AG09319 (cell line): ENCODE data around the gene MRPS35.

ENCODE experiments used
- DNase-seq: peaks from one replicate; pipeline ENCODE4 v3.0.0-alpha.2; 2010; ENCODE audit warnings: low read depth; ENCODE audit errors: extremely low read depth
- CTCF ChIP-seq: IDR thresholded peaks from 2 replicates; pipeline ENCODE4 v1.5.1; 2011; ENCODE audit warnings: low read depth, mild to moderate bottlenecking, inconsistent platforms, low read length, moderate library complexity

MRPS35 gene

DNA sequence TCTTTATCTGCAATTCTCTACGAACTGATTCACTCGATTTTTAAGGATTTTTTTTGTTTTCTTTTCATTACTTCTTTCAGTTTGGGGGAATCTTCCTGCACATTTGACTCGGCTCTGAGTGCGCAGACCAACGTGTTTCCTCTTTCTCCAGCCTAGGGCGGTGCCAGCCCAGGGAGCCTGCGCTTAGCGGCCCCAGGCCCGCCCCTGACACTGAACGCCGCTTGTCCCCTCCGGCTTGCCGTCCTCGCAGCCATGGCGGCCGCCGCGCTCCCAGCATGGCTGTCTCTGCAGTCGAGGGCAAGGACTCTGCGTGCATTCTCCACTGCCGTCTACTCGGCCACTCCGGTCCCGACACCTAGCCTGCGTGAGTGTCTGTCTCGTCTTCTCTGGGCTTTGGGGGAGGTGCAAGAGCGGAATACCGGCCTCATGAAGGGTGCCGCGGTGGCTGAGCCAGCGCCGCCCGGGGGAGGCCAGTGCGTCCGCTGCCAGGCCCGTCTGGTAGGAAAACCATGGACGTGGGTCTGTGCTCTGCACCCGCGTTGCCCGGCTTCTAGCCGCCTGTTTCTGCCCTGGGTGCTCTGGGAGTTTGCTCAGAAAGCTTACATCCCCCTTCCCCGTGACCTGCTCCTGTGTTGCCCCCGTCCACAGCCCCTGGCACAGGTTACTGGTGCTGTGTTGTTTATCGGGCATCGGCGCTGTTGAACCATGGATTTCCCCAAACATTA lies at the start of gene MRPS35:
TSS of gene MRPS35 (plus strand) at position 241 of the 725 bp plus-strand sequence. CDS start at position 253, 12 bp downstream.
- TF ChIP-seq CTCF = no peak
- peak; percentile 81 for DNase-seq

- DNase-seq = no peak
- no peak for TF ChIP-seq CTCF
These were observed 44.9 kb upstream of the MRPS35 start for GRCh38 chr12:27665704-27666103.

DNA sequence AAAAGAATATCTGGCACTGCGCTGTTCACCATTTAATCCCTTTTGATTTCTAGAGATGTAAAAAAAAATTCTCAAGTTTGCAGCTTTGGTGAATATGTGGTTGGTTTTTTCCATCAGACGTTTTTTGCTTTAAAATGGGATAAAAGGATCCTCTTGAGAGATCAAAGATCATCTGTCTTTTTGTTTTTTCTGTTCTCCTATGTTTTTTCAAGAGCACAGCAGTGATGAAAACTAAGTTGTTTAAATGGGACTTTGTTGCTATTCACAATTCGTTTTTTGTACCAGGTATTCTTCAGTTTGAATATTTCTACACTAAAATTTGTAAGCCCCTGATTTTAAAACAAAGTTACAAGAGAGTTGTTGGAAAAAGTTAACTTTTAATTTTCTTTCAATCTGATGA lies 44.1 kb upstream of the MRPS35 start:
- no peak for DNase-seq
- TF ChIP-seq CTCF = no peak

DNA sequence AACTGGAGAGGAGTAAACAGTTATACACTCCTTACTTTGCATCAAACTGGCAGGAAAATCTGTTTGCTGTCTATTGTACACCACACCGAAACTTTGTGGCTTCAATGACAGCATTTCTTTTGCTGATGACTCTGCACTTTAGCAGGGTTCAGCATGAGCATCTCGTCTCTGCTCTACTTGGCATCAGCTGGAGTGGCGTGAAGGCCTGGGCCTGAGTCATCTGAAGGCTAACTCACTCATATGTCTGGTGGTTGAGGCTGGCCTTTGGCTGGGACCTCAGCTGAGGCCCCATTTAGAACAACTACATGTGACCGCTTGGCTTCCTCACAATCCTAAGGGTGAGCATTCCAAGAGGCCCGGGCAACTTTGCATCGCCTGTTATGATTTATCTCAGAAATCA lies 43.1 kb upstream of the MRPS35 start:
- TF ChIP-seq CTCF = no peak
- DNase-seq = peak; percentile 29

DNA sequence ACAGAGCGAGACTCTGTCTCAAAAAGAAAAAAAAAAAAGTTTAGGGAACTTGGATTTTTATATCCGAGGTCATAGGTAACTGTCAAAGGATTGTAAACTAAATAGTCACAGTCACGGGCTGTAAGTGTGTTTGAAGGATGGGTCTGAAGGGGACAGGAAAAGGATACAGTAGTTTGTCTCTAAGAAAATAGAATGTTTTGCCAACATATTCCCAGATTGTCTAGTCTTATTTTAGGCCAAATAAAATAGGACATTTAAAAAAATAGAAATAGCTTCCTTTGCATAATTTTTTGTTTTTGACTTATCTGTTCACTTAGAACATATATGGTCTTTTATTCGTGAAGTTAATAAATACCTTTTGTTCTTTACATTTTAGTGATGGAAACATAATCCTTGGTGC lies 38.6 kb upstream of the MRPS35 start:
- DNase-seq = no peak
- no peak for TF ChIP-seq CTCF

DNA sequence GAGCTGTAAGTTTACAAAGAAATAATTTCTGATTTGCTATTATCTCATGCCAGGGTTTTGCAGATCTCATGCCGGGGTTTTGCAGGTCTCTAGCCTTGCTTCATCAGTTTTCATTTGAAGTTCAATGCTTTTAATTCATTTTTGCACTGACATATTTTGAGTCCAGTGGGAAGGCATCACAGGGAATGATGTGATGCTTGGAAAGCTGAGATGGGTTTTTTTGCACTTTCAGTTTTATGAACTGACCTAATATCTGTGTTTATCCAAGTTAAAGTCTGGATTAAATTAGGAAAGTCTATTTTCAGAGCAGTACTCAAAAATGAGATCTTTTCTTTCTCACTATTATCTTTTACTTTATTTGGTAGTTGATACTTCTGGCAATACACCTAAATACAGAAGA lies 38.0 kb upstream of the MRPS35 start:
- TF ChIP-seq CTCF = no peak
- no peak for DNase-seq

DNA sequence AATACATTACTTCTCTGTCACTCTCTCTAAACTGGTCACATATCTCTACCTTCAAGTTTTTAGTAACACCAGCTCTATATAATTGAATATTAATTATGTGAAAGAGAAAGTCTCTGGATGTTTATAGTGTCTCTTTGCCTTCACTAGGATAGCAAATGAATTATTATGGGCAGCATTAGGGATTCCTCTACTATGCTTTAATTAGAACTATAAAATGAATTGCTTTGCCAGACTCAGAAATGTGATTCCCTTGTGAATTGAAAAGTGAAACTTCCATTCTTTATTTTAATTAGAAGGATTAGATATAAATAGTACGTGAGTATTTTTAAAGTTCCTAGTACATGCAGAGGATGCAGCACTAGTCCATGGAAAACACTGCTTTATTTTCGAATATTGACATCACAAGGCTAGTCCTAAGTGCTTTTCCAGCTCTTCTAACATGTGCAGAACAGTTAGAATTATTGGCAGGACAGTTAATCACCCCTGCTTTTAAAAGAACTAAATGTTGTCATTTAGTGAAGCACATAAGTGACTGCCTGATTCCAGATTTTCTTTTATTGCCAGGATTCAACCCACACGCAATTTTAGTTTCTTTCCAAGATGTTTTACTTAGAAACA lies 37.4 kb upstream of the MRPS35 start:
- no peak for DNase-seq
- TF ChIP-seq CTCF = no peak
